ENCODE data around the gene KLHL9. TPM values are rescaled to one million over a fixed set of nuclear protein-coding genes. Genes with fewer than 3 reads are reported as not detected.

KLHL9 gene
- total RNA-seq, 3 donors from 2014 or later (not counting 1 experiment from before 2014, with no cell fraction given) = 13.5 to 17.2 (median 13.6) TPM

DNA sequence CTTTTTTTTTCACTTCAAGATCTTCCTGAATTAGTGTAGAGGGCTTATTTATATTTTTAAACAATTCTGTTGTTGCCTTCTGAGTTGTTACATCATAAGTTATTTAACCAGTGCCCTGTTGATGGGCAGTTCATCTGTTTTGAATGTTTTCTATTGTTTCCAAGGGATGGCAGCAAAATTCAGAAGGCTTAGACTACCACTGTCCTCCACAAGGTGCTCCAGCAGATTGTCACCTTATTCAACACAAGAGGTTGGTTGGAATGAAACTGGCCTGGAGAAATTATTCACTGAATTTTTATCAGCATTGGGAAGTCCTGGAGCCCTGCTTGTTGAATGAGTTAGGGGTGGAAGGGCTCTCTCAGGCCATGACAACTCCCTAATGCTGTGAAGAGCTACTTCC lies 1.3 kb upstream of the KLHL9 start:
- intact Hi-C loops (cut with micrococcal nuclease) = no loop called here

DNA sequence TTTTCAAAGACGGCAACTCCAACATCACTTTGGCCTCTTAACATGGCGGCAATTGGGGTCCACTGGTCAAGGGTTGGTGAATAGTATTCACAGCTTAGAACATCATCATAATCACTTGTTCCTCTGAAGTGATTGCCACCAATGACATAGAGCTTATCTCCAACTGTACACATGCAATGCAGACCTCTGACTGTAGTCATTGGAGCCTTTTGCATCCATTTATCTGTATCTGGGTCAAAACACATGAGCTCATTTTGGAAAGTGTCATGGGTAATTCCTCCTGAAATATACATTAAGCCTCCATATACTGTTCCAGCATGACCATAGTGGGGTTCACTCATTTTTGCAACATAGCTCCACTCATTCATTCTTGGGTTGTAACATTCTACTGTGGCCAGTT lies 2.0 kb downstream of the KLHL9 start:
- intact Hi-C loops (cut with micrococcal nuclease) = loop anchor here (5.0 kb wide), 1 partner anchor 469 kb away; the partner anchor contains the start of gene MTAP
- TF ChIP-seq, protein P1, sequence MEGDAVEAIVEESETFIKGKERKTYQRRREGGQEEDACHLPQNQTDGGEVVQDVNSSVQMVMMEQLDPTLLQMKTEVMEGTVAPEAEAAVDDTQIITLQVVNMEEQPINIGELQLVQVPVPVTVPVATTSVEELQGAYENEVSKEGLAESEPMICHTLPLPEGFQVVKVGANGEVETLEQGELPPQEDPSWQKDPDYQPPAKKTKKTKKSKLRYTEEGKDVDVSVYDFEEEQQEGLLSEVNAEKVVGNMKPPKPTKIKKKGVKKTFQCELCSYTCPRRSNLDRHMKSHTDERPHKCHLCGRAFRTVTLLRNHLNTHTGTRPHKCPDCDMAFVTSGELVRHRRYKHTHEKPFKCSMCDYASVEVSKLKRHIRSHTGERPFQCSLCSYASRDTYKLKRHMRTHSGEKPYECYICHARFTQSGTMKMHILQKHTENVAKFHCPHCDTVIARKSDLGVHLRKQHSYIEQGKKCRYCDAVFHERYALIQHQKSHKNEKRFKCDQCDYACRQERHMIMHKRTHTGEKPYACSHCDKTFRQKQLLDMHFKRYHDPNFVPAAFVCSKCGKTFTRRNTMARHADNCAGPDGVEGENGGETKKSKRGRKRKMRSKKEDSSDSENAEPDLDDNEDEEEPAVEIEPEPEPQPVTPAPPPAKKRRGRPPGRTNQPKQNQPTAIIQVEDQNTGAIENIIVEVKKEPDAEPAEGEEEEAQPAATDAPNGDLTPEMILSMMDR (IDR thresholded peaks at IDR 0.05) = no peak
- no peaks in the 10 kb centered on the region for H3K36me3 Mint-ChIP-seq
- Histone ChIP-seq H3K9me3 (ENCODE audit: control insufficient read depth, insufficient read depth, low read length) (no peaks in the 10 kb centered on the region), H3K27me3 (ENCODE audit: control insufficient read depth, insufficient read depth, low read length) (no peaks in the 10 kb centered on the region), H3K27ac (ENCODE audit: low read length) (no peak overlapping the region), H3K4me1 (ENCODE audit: control insufficient read depth, insufficient read depth, low read length) (peaks cover 8% of the 10 kb centered on the region), H3K36me3 (ENCODE audit: control insufficient read depth, insufficient read depth, low read length) (peaks cover 8% of the 10 kb centered on the region), H3K4me3 (ENCODE audit: low read length) (no peak overlapping the region)
- H3K27me3 Mint-ChIP-seq (ENCODE audit: low read depth in 2 of 2) = peaks cover 3 to 5% of the 10 kb centered on the region in 2 donors
- no peak for DNase-seq
- 100% methylated on average over 2 of the region's 2 CpGs for WGBS (ENCODE audit: insufficient coverage)
- no peaks in the 10 kb centered on the region for H3K9me3 Mint-ChIP-seq
- peak overlapping the region; percentile 91 for H3K27ac Mint-ChIP-seq
- ATAC-seq = no peak
- H3K4me1 Mint-ChIP-seq = peaks cover 59 to 61% of the 10 kb centered on the region in 2 donors
- H3K4me3 Mint-ChIP-seq = peak overlapping the region; percentile 94

More for the DNA sequence above, 1.3 kb upstream of the KLHL9 start:
- Histone ChIP-seq H3K27ac (ENCODE audit: low read length) (no peak overlapping the region), H3K27me3 (ENCODE audit: control insufficient read depth, insufficient read depth, low read length) (no peaks in the 10 kb centered on the region), H3K9me3 (ENCODE audit: control insufficient read depth, insufficient read depth, low read length) (no peaks in the 10 kb centered on the region), H3K36me3 (ENCODE audit: control insufficient read depth, insufficient read depth, low read length) (peaks cover 2% of the 10 kb centered on the region), H3K4me3 (ENCODE audit: low read length) (no peak overlapping the region), H3K4me1 (ENCODE audit: control insufficient read depth, insufficient read depth, low read length) (peaks cover 8% of the 10 kb centered on the region)
- ATAC-seq = no peak
- peak in 1 of 2 donors; percentile 19 for DNase-seq
- Mint-ChIP-seq H3K27me3 (ENCODE audit: low read depth in 2 of 2) (peaks cover 8 to 9% of the 10 kb centered on the region in 2 donors), H3K4me1 (peaks cover 34 to 35% of the 10 kb centered on the region in 2 donors), H3K27ac (peak overlapping the region; percentile 91), H3K36me3 (no peaks in the 10 kb centered on the region), H3K4me3 (peak overlapping the region; percentile 90), H3K9me3 (no peaks in the 10 kb centered on the region)
- TF ChIP-seq, protein P1 (IDR thresholded peaks at IDR 0.05) = no peak

DNA sequence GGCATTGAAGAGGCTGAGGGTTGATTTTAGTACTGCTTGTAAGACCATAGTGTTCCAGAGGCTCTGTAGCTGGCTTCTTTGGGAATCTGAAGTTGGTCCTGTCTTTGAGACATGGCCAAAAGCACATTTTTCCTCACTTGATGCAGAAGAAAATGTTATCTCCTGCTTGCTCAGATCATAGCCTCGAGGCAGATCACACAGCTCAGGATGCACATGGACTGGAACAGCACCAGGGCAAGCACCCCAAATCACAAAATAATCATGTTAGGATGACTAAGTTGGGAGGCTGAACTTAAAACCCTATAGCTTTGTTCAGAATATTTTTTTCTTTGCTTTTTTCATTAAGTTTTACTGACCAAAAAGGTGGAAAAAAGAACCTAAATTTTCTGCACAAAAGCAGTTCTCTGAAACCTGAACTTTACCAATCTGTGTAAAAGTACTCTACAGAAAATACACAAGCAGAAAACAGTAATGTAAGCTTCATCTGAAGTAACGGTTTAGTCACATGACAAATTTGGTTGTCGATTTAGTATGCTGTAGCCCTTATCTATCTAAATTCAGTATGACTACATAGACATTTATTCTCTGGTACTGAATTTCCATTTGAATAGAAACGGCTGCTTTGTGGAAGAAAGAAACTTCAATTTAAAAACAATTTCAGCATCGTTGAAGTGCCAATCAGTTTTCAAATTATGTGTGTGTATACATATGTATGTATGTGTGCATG lies 3.4 kb downstream of the KLHL9 start:
- Histone ChIP-seq H3K4me1 (ENCODE audit: control insufficient read depth, insufficient read depth, low read length) (peaks cover 8% of the 10 kb centered on the region), H3K9me3 (ENCODE audit: control insufficient read depth, insufficient read depth, low read length) (no peaks in the 10 kb centered on the region), H3K36me3 (ENCODE audit: control insufficient read depth, insufficient read depth, low read length) (peaks cover 8% of the 10 kb centered on the region), H3K27me3 (ENCODE audit: control insufficient read depth, insufficient read depth, low read length) (no peaks in the 10 kb centered on the region), H3K27ac (ENCODE audit: low read length) (no peak overlapping the region), H3K4me3 (ENCODE audit: low read length) (no peak overlapping the region)
- Mint-ChIP-seq H3K4me3 (peak overlapping the region; percentile 25), H3K27me3 (ENCODE audit: low read depth in 2 of 2) (no peaks in the 10 kb centered on the region), H3K4me1 (peaks cover 67 to 71% of the 10 kb centered on the region in 2 donors), H3K9me3 (no peaks in the 10 kb centered on the region), H3K27ac (peak overlapping the region; percentile 21 to 59), H3K36me3 (no peaks in the 10 kb centered on the region)
- ATAC-seq (no peak), DNase-seq (no peak)
- TF ChIP-seq, protein P1 (IDR thresholded peaks at IDR 0.05) = no peak
- intact Hi-C loops (cut with micrococcal nuclease) = loop anchor here (5.0 kb wide), 1 partner anchor 470 kb away; the partner anchor contains the start of gene MTAP
- 71% methylated on average over 1 of the region's 5 CpGs for WGBS (ENCODE audit: insufficient coverage)
